COLO829 (cell line): ENCODE measurements around the gene TBC1D22B.
"Not testable (repeated sequence)": the region's sequence is repeated elsewhere in the genome, so short reads cannot be mapped to it uniquely, and the experiment has no call there.

Experiments used
- DNase-seq: peaks from one replicate; pipeline ENCODE4 v3.0.0; 2012; ENCODE audit warnings: low spot score

TBC1D22B gene

DNA sequence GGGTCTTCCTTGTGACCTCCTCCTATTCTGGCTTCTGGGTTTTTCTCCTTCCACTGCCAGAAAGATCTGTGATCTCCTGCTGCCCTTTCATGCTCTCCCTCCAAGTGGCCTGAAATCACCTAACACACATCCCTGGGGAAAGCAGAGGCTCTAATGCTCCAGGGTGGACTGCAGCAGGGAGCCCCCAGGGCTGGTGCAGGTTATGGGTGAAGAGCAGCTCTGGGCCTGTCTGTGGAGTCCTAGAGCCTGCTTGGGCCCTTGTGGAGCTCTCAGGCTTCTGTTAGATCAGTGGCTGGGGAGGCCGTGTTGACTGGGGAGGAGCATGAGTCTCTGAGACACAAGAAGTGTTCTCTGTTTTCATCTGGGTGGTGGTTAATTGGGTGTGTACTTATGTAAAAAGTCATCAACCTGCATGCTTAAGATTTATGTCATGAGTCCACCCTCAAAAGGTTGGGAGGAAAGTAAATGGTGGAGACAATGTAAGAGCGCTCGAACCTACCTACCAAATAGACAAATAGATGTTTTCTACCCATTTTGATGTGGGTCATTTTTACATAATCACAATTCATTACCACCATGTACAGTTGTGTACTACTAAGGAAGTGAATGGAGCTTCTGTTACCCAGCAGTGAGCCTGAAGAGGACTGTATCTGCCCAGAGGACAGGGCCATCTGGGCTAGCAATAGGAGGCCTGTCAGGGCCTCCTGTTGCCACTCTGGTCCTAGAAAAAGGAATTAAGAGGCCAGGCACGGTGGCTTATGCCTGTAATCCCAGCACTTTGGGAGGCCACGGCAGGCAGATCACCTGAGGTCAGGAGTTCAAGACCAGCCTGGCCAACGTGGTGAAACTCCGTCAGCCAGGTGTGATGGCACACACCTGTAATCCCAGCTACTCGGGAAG is 64.2 kb downstream of the TBC1D22B start:
- no peak for DNase-seq

GRCh38 chr6:37323580-37323979 is 66.0 kb downstream of the TBC1D22B start:
- no peak for DNase-seq

DNA sequence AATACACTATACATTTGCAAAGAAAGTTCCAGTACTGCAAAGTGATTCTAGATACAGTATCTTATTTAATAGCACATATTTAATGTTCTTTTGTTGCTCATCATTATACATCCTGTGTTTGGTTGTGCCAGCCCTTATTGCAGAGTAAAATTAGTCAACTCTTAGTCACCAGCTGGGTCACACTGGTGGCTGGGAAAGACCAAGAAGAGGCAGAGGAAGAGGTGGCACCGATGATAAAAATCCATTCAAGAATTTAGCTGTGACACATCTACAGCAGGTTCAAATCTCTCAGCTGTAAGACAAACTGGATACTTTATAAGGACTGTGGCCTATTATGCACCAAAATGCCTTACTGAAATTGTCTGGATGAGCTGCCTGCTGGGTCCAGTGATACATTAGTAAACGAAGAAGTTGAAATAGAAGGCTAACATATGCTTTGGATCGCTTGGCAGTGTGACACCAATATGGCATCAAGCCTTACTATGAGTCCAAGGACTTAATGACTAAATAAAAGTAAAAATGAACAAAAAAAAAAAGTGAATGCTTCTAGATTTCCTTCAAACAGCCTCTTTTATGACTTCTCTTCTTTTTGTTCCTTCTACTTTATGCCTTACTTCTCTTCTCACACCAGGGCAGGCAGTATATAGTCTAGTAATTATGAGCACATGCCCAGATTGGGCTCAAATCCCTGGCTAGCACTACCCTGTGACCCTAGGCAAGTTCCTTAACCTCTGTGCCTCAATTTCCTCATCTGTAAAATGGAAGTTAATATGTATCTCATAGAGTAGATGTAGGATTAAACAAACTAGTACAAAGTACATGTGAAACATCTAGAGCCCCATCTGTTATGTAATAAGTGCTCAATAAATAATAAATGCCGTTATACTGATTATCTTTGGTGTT is 66.8 kb downstream of the TBC1D22B start:
- peak; percentile 39 for DNase-seq

- DNase-seq = not testable (repeated sequence)
Measured at GRCh38 chr6:37330345-37330744, 72.8 kb downstream of the TBC1D22B start.

DNA sequence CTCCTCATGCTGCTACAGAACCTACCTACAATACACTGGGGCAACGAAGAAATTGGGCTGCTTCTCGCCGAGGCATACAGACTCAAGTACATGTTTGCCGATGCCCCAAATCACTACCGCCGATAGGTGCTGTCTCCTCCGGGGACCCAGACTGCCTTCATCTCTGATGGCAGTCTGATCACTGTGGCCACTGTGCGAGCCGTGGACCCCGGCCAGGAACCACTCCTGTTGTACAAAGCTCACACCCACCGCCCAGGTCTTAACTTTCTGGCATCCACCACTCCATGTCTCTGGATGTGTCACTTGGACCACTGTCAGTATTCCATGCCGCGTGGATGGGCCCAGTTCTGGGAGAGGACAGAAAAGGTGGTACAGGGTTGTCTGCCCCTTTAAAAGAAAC is 73.5 kb downstream of the TBC1D22B start:
- no peak for DNase-seq

GRCh38 chr6:37332894-37333293 is 75.3 kb downstream of the TBC1D22B start:
- DNase-seq = no peak

DNA sequence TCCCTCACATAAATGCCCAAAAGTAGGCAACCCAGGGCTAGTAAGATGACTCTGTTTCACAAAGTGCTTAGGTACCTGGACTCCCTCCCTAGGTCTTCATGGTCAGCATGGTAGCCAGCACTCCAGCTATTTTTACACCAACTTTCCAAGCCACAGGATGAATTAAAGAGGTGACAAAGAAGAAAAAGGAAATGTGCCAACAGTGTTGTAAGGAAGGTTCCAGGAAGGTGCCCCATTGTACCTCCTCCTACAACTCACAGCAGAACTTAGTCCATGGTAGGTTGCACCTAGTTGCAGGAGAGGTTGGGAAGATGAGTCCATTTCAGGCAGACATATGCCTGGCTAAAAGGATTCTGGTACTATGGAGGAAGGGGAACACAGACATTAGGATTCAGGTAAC is 76.5 kb downstream of the TBC1D22B start:
- no peak for DNase-seq

DNA sequence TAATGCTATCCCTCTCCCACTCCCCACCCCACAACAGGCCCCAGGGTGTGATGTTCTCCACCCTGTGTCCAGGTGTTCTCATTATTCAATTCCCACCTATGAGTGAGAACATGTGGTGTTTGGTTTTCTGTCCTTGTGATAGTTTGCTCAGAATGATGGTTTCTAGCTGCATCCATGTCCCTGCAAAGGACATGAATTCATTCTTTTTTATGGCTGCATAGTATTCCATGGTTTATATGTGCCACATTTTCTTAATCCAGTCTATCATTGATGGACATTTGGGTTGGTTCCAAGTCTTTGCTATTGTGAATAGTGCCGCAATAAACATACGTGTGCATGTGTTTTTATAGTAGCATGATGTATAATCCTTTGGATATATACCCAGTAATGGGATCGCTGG is 80.7 kb downstream of the TBC1D22B start:
- DNase-seq = not testable (repeated sequence)

GRCh38 chr6:37338745-37339255 is 81.2 kb downstream of the TBC1D22B start:
- no peak for DNase-seq

GRCh38 chr6:37339741-37340638 is 82.4 kb downstream of the TBC1D22B start:
- DNase-seq = no peak

DNA sequence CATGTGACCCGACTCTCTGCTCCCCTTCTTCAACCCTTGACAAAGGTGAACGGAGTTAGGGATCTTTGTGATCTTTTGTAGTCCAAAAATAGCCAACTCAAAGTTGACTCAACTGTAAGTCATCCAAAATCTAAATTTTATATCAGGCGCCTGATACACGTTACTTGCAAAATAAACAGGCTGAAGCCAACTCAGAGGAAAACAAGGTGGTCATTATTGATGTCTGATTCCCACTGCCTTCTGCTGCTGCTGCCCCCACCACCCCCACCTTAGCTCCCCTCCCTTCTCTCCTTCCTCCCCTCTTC is 83.0 kb downstream of the TBC1D22B start:
- DNase-seq = peak; percentile 31

- no peak for DNase-seq
Measured at GRCh38 chr6:37343248-37343647, 85.7 kb downstream of the TBC1D22B start.

GRCh38 chr6:37344308-37344707 is 86.7 kb downstream of the TBC1D22B start:
- no peak for DNase-seq

- not testable (repeated sequence) for DNase-seq
Measured at GRCh38 chr6:37345804-37346203, 88.2 kb downstream of the TBC1D22B start.

- no peak for DNase-seq
Measured at GRCh38 chr6:37347177-37347576, 89.6 kb downstream of the TBC1D22B start.

- no peak for DNase-seq
Measured at GRCh38 chr6:37347670-37348111, 90.1 kb downstream of the TBC1D22B start.

- DNase-seq = no peak
Measured at GRCh38 chr6:37351027-37351426, 93.5 kb downstream of the TBC1D22B start.

DNA sequence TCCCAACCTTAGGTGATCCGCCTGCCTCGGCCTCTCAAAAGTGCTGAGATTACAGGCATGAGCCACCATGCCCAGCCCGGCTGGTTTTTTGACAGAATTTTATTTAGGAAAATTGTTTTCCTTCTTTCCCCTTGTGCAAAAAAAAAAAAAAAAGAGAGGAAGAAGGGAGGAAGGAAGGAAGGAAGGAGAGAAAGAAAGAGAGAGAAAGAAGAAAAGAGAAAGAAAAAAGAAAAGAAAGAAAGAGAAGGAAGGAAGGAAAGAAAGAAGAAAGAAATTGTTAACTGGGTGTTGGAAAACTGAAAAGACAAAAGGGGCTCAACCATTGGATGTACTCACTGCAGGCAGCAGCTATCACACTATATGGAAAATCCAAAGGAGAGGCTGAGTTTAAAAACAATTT is 94.8 kb downstream of the TBC1D22B start:
- DNase-seq = no peak

DNA sequence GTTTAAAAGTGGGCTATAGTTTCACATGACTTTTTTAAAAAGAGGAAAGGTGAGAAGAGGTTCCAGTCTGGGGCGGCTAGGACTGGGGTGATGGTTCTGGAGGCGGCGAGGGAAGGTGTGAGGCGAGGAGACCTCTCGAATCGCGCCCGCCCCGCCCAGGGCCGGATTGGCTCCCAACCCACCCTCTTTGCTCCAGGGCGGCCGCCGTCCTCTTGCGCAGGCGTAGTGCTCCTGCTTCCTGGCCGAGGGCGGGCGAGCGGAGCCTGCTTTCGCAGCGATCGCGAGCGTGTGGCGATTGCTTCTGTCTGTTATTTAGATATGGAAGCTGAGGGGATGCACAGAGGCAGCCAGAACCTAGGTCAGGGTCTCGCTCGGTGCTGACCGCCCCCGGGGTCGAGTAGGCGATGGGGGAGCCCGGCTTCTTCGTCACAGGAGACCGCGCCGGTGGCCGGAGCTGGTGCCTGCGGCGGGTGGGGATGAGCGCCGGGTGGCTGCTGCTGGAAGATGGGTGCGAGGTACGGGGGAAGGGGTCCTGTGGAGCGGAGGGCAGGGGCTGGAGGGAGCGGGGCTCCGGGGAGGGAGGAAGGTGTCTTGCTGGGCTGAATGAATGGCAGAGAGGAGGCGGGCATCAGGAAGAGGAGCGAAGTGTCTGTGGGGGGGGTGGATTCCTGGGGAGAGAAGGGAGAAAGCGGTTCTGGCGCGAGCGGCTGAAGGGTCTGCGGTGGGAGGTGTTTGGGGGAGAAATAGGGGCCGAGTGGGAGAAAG is 96.4 kb downstream of the TBC1D22B start, which contains the start of gene RNF8:
RNF8 (plus strand) TSS at position 223 of the 765 bp plus-strand sequence; CDS start at position 405, 182 bp downstream.
- DNase-seq = peak; percentile 98

DNA sequence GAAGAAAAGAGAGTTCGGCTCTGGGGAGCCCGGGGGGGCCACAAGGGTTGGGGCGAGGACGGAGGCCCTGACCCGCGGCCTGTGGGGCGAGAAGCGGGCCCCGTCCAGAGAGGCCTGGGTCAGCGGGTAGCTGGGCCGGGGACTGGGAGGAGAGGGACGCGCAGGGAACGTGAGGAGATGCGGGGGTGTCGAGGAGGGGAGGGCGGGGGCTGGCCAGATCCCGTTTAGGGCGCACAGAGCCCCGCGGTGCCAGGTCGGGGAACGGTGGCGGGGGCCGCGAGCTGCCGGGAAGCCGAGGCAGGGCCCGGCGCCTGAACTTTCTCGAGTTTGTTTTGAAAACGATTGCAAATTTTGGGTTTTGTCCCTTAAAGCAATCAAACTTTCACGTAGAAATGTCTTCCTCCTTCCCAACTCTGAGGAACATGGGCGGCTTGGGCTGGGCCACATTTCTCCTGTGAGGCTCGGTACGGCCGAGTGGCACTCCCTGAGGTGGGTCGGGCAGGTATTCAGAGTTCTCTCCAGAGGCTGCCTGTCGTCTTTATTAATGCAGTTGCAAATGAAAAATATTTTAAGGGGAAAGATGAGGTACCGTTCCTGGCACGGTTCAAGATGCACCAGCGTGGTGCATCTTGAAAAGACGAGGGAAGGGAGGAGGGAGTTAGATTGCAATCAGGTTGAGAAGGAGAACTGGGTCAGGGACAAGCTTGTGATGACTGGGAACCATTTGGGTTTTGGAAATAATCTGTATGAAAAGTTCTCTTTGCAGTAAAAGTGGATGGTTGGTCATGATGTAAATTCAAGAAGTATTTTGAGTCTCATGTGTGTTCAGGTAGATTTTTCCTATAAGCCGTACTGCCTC is 97.2 kb downstream of the TBC1D22B start:
- peak; percentile 13 for DNase-seq
